HG03378 (cell line): ENCODE measurements around the gene FOXQ1.
"Not testable (repeated sequence)": the region's sequence is repeated elsewhere in the genome, so short reads cannot be mapped to it uniquely, and the experiment has no call there.

Experiments
- ATAC-seq: cut with Tn5 transposase; IDR thresholded peaks from one replicate; pipeline ENCODE4 v1.9.1; 2021; ENCODE audit warnings: mild to moderate bottlenecking, moderate library complexity; ENCODE audit not compliant: unreplicated experiment

Gene FOXQ1

DNA sequence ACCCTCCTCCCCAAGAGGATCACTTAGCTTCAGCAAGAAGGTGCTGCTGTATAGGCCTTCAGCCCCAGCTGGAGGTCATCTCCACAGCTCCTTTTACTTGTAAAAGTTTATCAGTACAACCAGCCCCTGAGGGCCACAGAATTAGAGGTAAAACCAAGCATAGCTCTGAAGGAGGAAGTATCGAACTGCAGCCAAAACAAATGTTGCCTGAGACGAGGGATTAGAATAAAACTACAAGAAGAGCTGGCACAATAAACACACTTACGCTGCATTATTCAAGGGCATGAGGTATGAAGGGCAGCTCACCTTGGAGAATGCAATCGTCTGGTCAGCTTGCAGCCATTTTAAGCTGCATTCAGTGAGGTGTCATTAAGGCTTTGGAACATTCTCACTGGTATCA is 21.1 kb upstream of the FOXQ1 start:
- ATAC-seq = no peak

DNA sequence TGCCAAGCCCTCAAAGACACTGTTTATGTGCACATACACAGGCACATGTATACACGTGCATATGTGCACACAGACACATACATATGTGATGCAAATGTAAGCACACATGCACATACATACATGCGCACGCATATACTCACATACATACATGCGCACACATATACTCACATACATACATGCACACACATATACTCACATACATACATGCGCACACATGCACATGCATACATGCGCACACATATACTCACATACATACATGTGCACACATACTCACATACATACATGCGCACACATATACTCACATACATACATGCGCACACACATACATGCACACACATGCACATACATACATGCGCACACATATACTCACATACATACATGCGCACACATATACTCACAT is 20.5 kb upstream of the FOXQ1 start:
- no peak for ATAC-seq

DNA sequence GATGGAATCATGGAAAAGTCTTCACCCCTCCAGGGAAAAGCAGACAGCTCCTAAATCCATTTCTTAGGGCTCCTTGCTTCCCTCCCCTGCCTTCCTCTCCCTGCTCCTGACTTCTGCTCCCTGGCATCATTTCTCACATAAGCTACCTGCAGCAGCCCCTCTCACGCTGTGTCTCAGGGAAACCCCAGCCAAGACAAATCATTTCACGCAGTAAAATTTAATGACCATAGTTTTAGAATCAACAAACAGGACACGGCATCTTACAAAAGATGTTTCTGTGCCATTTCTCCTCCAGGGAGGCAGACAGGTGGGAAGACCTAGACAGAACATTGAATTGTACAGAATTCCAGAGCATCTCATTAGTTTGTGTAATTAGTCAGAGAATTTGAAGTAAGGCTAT is 16.5 kb upstream of the FOXQ1 start:
- ATAC-seq = no peak

DNA sequence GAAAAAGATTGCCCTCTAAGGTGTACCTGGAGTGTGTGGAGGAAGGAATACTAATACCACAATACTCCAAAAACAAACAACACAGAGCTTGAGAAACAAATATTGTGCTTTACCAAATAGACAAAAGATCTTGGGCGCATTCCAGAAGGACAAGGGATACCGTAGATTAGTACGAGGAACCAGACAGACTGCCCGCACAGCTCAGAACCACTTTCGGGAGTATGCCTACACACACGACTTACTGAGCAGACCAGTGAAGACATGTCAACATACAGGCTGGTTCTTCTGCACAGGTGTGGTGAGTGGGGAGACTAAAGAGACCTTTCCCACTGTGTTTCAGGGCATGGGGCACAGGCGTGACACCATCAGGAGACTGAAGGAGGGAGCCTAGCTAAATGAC is 15.8 kb upstream of the FOXQ1 start:
- ATAC-seq = no peak

DNA sequence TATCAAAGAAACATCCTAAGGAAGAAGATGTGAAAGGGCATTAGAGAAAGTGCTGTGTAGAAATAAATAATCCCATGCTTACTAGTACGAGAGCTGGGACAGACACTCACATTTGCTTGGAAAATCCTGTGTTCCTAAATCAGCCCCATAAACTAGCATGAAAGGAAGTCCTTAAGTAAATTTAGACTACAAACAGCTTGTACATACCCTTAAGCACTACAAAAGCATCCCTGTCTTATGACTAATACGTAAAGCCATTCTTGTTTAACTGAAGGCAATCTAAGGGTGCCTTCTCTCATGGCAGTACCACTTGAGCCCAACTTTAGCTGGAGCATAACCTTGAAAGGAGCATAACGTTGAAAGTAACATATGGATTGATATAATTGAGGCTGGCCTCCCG is 15.4 kb upstream of the FOXQ1 start:
- ATAC-seq = no peak

DNA sequence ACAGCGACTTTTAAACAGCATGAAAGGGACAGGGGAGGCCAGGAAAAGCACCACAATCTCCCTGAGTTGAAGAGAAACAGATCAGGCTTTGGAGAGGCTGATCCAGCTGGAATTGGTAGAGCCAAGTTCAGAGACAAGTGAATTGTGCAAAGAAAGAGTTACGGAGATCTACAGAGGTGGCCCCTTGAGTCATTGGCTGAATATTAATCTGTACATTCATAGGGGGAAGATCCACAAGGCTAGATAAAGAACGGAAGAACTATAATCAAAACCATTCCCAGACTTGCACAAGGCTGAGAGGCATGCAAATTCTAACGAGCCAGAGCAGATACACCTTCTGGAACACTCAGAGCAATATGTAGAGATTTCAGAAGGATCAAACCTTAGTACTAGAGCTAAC is 14.2 kb upstream of the FOXQ1 start:
- no peak for ATAC-seq

DNA sequence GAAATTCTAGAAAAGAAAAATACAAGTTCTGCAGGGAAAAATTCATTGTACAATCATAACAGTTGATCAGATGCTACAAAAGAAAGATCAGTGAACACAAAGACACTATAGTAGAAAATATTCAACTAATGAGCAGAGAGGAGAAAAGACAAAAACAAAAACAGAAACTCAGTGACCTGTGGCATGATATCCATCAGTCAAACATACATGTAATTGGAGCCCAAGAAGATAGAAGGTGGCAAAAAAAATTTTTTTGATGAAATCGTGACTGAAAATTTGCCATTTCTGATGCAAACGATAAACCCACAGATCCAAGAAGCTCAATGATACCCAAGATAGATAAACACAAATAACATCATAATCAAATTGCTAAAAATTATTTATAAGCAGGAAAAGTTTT is 13.1 kb upstream of the FOXQ1 start:
- no peak for ATAC-seq

DNA sequence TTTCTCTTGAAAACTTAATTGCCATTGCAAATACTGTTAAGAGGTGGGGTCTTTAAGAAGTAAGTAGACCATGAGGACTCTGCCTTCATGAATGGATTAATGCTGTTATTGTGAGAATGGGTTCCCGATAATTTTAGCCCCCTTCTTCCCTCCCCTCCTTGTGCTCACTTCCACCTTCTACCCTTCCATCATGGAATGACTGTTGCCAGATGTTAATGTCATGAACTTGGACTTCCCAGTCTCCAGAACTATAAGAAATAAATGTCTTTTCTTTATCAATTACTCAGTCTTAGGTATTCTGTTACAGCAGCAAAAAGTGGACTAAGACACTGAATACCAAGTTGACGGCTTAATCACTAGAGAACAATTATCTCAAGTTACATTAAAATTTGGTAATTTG is 5.8 kb upstream of the FOXQ1 start:
- ATAC-seq = no peak

DNA sequence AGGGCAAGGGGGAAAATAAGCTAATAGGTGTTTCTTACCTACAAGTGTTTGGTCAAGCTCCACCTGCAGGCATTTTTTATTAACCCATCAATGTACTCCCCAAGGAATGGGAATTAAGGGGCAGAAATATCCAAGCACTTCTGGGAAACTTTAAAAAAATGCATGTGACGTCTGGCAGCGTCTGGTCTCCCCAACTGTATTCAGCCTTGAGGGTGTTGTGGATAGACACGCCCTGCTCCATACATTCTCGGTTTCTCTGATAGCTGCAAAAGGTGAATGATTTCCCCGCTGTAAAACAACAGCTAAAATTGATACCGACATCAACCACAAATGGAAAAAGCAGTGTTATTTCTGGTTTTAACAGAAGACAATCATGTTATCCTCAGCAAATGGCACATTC is 2.5 kb upstream of the FOXQ1 start:
- ATAC-seq = no peak

DNA sequence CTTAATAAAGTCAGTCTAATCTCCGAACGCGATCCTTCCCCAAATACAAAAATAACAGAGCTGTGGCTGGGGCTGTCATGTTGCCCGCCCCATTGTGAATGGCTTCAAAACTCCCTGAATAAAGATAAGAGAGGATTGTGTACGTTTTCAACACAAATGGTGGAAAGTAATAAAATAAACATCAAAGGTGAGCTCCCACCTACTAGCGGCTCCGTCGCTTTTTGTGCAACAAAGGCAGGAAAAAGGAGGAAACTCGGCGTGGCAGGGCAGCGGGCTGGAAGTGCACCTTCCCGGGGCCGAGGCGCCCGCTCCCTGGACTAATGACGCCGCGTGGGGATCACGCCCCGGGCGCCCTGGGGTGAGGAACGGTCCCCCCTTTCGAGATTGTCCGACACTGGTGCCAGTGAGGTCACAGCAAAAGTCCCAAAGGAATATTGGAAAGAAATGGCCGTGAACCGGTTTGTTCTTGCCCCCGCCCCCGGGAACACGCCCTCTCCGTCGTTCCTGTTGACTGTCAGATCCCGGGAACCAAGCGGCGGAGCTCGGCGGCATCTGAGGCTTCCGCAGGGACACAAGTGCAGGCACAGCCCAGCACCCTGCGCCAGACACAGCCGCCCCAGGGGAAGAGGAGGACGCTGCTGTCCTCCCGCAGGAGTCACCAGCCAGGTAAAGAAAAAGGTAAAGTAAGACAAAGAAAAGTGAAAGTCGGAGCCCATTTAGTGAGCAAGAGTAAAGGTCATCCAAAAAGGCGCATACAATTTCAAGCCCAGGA is 1.1 kb upstream of the FOXQ1 start:
- ATAC-seq = no peak

DNA sequence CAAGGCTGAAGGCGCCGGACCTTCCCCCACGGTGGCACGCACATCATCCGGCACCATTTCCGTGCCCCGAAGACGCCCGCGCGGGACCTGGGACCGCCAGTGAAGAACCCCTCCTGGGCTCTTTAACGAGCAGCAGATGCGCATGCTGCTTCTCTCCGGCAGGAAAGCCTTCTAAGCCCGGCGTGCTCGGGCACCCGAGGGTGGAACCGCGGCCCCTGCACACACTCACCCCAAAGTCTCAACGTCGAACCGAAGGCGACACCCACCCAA is 240 bp downstream of the FOXQ1 start:
- no peak for ATAC-seq

DNA sequence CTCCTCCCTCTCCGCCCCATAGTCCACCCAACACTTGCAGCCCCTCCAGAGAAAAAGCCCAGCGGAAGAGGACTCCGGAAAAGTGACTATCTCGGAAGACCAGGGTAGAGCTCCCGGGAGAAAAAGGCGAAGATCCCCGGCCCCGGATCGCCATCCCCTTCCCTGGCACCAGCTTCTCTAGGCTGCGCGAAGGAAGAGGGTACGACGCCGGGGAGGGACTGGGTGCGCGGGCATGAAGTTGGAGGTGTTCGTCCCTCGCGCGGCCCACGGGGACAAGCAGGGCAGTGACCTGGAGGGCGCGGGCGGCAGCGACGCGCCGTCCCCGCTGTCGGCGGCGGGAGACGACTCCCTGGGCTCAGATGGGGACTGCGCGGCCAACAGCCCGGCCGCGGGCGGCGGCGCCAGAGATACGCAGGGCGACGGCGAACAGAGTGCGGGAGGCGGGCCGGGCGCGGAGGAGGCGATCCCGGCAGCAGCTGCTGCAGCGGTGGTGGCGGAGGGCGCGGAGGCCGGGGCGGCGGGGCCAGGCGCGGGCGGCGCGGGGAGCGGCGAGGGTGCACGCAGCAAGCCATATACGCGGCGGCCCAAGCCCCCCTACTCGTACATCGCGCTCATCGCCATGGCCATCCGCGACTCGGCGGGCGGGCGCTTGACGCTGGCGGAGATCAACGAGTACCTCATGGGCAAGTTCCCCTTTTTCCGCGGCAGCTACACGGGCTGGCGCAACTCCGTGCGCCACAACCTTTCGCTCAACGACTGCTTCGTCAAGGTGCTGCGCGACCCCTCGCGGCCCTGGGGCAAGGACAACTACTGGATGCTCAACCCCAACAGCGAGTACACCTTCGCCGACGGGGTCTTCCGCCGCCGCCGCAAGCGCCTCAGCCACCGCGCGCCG is 822 bp downstream of the FOXQ1 start:
- ATAC-seq = no peak

DNA sequence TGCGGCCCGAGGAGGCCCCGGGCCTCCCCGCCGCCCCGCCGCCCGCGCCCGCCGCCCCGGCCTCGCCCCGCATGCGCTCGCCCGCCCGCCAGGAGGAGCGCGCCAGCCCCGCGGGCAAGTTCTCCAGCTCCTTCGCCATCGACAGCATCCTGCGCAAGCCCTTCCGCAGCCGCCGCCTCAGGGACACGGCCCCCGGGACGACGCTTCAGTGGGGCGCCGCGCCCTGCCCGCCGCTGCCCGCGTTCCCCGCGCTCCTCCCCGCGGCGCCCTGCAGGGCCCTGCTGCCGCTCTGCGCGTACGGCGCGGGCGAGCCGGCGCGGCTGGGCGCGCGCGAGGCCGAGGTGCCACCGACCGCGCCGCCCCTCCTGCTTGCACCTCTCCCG is 1.5 kb downstream of the FOXQ1 start:
- ATAC-seq = no peak

DNA sequence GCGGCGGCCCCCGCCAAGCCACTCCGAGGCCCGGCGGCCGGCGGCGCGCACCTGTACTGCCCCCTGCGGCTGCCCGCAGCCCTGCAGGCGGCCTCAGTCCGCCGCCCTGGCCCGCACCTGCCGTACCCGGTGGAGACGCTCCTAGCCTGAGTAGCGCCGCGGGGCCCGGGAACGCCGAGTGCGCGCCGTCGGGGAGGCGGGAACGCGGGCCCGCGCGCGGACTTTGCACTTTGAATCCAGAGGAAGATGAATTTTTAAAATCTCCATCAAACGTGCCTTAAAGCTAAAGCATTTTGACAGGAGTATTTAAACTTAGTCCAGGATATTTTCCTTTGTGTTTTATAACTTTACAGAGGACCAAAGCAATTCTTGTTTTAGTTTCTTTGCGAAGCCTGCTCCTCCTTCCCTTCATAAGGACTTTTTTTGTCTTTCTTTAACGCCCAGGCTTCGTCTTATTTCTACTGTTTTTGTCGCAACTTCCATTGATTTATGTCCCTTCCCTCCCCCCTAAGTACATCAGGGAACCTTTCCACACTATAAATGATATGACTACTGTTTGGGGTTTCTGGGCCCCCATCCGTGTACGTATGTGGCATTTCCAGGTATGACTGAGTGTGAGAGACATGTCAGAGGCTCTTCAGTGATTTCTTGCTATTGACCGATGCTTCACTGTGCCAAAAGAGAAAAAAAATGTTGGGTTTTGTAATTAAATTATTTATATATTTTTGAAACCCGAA is 2.0 kb downstream of the FOXQ1 start:
- ATAC-seq = no peak

DNA sequence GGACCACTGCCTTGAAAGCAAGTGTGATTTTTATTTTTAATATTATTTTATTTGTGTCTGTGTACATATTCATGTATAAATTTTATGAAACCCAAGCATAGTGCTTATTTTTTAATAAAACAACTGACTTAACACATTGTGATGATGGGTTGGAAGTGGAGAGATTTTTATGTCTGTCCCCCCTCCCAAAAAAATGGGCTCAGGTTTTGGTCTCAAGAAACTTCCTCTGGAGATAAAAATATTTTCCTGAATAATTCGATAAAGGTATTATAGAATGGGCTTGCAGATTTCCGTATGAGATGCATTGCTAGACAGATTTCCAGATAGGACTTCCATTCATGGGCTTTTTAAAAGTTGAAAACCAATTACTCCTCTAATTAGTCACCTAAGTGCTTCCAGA is 2.7 kb downstream of the FOXQ1 start:
- no peak for ATAC-seq

DNA sequence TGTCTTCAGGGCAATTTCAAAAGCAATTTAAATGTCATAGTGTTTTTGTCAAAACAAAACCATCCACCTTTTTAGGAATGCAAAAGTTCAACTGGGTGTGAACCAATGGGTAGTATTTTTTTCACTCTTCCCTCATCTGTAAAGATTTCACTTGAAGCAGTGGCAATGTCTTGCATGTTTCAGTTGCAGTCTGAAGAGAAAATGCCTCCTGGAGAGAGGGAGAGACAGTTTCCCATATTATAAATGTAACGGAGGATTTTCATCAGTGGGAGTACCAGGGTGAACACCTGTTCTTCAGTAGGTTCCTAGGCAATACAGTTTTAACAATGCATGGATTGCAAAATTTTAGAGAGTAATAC is 3.3 kb downstream of the FOXQ1 start:
- ATAC-seq = no peak

DNA sequence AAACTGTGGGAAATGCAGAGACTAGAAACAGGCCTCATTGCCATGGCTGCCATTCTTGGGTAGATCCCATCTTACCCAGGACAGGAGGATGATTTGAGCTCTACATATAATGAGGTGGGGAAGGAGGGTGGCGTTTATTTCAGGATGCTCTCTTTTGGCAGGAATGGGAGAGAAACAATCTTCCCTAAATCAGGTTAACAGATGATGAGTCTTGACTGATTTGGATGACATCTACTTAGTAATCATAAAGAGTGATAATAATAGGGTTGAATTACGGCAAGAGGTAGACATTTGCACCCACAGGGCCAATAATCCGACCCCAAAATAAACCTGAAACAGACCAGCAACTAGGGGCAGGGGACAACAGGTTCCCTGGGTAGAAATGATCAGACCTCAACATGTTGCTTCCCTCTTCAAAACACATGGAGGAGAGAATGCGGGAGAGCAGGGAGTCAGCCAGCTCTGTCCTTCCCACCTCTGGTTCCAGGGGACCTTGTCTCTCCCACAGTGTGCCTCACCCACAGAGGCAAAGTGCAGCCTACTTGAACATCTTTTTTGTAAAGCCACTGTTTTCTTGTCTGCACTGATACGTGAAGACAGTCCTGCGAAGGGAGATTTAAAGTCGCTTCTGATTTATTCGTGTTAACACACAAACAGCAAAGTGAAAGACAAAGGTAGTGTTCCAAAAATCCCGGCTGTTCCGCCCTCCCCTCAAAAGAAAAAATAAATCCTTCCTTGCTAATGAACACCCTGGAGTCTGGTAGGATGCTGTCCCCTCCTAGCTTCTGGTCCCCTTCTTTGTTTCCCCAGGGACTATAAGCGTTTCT is 3.9 kb downstream of the FOXQ1 start:
- no peak for ATAC-seq

DNA sequence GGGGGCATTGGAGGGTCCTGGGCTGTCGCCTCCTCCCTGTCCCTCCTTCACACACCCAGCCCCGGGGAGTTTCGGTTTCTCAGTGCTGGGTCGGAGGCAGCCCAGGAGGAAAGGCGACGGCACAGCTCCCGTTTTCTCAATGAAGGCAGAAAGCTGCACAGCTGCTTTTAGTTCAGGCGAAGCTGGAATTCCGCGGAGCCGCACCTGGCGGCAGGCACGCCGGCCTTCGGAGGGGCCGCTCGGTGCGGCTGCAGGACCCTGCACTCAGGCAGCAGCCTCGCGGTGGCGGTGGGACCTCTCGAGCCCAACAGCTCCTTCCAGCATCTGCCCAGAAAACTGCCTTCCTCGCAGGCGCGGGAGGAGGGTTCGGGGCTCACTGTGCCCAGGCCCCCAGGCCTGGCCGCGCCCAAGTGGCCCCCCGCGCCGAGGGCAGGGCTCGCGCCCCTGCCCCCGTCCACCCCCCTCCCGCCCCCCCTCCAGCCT is 4.6 kb downstream of the FOXQ1 start:
- ATAC-seq = no peak

DNA sequence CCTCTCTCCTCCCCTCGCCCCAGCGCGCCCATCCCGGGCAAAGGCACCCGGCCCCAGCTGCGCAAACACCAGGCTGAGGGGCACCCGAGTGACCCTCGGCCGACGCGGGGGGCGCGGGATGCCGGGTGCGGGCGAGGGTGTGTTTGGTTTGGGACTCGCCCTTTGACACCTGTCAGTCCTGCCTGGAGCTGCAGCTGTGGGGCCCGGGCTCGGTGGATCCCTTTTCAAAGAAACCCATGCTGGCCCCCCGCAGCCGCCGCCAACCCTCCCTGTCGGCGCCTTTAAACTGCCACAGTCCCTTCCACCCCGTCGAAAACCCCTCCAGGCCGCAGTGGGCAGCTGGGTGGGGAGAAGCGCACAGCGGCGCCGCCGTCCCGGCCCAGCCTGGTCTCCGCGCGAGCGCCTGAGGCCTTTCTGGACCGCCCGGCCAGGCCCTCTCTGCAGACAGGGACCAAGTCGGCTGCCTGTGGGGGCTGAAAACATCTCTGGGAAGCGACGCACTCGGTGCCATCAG is 5.5 kb downstream of the FOXQ1 start:
- no peak for ATAC-seq

DNA sequence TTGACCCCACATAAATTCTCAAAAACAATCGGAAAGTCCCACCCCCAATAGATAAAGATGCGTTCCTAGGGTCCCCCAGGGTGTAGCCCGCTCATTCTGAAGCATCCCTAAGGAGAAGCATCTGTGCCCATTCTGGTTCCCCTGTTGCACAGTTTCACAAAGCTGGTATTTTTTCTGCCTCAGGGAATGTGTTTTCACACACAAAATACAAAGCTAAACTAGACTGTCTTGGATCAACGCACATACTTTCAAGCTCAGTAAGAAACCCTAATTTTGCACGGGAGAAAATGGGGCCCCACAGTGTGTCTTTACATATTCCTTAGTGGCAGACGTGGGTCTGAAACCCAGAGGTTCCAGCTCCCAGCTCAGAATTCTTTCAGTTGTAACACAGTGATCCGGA is 6.1 kb downstream of the FOXQ1 start:
- no peak for ATAC-seq

DNA sequence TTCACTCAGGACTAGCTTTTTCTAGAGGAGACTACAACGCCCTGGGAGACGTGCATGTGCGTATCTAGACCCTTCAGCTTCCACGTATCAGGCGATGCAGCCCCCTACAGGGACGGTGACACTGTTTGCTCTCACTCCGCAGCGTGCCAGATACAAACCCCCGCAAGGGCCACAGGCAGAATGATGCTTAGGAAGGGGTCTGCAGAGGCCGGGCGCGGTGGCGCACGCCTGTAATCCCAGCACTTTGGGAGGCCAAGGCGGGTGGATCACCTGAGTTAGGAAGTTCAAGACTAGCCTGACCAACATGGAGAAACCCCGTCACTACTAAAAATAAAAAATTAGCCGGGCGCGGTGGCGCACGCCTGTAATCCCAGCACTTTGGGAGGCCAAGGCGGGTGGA is 6.7 kb downstream of the FOXQ1 start:
- ATAC-seq = not testable (repeated sequence)
